ENCODE results near the gene LRRC32.

Gene LRRC32

DNA sequence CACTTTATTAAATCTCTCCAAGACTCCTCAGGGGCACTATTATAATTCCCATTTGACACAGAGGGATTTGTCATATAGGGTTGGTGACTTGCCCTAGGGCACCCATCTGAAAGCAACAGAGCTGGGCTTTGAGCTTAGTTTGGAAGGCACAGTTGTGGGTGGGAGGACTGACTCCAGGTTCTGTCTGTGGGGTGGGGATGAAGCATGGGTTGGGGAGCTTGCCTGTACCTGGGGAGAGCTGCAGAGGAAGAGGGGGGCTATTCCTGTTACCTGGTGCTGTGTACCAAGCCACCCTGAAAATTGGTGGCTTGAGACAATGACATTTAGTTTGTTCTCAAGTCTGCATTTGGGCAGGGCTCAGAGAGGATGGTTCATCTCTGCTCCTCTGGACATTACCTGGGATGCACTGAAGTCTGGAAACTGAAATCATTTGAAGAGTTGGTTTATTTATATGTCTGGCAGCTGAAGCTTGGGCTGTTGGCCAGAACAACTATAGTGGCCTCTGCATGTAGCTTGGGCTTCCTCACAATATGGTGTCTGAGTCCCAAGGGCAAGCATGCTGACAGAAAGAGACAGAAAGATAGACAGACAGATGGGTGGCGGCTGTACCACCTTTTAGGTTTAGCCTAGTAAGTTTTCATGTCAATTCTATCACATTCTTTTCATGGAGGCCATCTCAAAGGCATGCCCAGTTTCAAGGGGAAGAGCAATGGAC is 44.9 kb downstream of the LRRC32 start:
- DNase-seq = no peak
- H3K18ac ChIP-seq (ENCODE audit: low read depth in 1 of 2, low read length in 2 of 2) = no peak overlapping the region
- no peaks in the 10 kb centered on the region for H3K27me3 ChIP-seq (ENCODE audit: control insufficient read depth in 1 of 2, insufficient read depth in 1 of 2, low read length in 2 of 2)
- WGBS = 80% methylated on average over 1 of the region's 1 CpG
- no peak overlapping the region for H3K4me2 ChIP-seq (ENCODE audit: low read length, poor library complexity, severe bottlenecking)
- H3K4ac ChIP-seq (ENCODE audit: low read depth in 1 of 2, low read length in 2 of 2) = no peak overlapping the region
- no peak overlapping the region for H3K23ac ChIP-seq (ENCODE audit: low read length in 2 of 2)
- H2BK12ac ChIP-seq (ENCODE audit: low read length in 2 of 2) = no peak overlapping the region
- H3K9me3 ChIP-seq (ENCODE audit: control insufficient read depth, low read length) = peaks cover 11% of the 10 kb centered on the region
- H4K91ac ChIP-seq (ENCODE audit: low read length) = no peak overlapping the region
- no peak overlapping the region for H2AFZ ChIP-seq (ENCODE audit: low read depth, low read length)
- H2AK5ac ChIP-seq (ENCODE audit: low read length, severe bottlenecking) = no peak overlapping the region
- H2BK120ac ChIP-seq (ENCODE audit: low read depth, low read length) = no peak overlapping the region
- peak overlapping the region; percentile 44 for H2BK15ac ChIP-seq (ENCODE audit: low read depth, poor library complexity, severe bottlenecking)
- peaks cover 3% of the 10 kb centered on the region for H3K4me1 ChIP-seq (ENCODE audit: control insufficient read depth, insufficient read depth, low read depth, low read length)
- no peaks in the 10 kb centered on the region for H3K79me1 ChIP-seq (replicated peaks; ENCODE audit: low read length, poor library complexity, severe bottlenecking)
- H3K4me3 ChIP-seq (ENCODE audit: insufficient read depth in 1 of 2, low read depth in 1 of 2, low read length in 2 of 2) = no peak overlapping the region
- H2BK5ac ChIP-seq (ENCODE audit: low read depth, low read length, poor library complexity, severe bottlenecking) = no peak overlapping the region
- H3K27ac ChIP-seq (ENCODE audit: low read length, poor library complexity, severe bottlenecking) = no peak overlapping the region
- no peak overlapping the region for H4K8ac ChIP-seq (ENCODE audit: low read length)
- no peak overlapping the region for H3K9ac ChIP-seq (ENCODE audit: low read length)
- H3K14ac ChIP-seq (ENCODE audit: low read length in 2 of 2) = no peak overlapping the region
- H3K36me3 ChIP-seq (ENCODE audit: control insufficient read depth in 1 of 2, insufficient read depth in 2 of 2, low read depth in 1 of 2, low read length in 2 of 2) = no peaks in the 10 kb centered on the region

DNA sequence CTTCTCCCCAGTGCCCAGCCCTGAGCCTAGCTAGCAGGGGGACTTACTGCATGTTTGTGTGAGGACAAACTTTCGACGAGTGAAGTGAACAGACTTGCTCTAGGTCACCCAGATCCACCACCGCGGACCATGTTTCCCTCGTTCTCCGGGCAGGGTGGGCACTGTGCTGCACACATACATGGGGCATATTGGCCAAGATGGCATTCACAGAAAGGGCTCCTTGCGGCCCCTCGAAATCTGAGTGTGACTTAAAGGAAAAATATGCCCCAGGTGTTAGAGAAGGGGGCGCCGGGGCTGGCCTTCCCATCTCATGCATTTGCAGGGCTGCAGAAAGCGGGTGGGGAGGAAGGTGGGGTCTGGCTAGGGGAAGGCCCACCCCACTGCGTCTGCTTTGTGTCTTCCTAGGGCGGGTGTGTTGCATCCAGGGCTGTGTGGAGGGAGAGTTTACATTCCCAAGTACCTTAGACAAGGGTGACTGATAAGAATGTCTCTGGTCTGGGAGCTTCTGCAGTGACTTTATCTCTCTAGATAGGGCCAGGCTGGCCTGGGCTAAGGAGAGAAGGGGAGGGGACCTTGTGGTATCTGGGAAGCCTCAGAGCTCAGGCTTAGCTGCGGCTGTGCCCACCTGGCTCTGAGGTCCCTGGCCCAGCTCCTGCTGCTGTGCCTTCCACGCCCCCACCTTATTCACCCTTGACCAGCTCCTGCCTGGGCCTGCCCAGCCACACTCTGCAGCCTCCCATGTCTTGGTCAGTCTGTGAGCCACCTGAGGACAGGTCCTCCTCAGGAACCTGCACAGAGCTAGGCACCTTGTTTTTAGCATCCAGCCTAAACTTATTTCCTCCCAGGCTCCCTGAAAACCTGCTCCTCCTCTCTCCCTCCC is 45.8 kb downstream of the LRRC32 start:
- no peaks in the 10 kb centered on the region for H3K36me3 ChIP-seq (ENCODE audit: control insufficient read depth in 1 of 2, insufficient read depth in 2 of 2, low read depth in 1 of 2, low read length in 2 of 2)
- H2AK5ac ChIP-seq (ENCODE audit: low read length, severe bottlenecking) = no peak overlapping the region
- peaks cover 11% of the 10 kb centered on the region for H3K9me3 ChIP-seq (ENCODE audit: control insufficient read depth, low read length)
- H2BK15ac ChIP-seq (ENCODE audit: low read depth, poor library complexity, severe bottlenecking) = peak overlapping the region; percentile 7
- H2BK12ac ChIP-seq (ENCODE audit: low read length in 2 of 2) = no peak overlapping the region
- H3K23ac ChIP-seq (ENCODE audit: low read length in 2 of 2) = no peak overlapping the region
- no peak overlapping the region for H3K27ac ChIP-seq (ENCODE audit: low read length, poor library complexity, severe bottlenecking)
- no peaks in the 10 kb centered on the region for H3K79me1 ChIP-seq (replicated peaks; ENCODE audit: low read length, poor library complexity, severe bottlenecking)
- no peak overlapping the region for H2BK5ac ChIP-seq (ENCODE audit: low read depth, low read length, poor library complexity, severe bottlenecking)
- no peak overlapping the region for H3K4me3 ChIP-seq (ENCODE audit: insufficient read depth in 1 of 2, low read depth in 1 of 2, low read length in 2 of 2)
- H3K18ac ChIP-seq (ENCODE audit: low read depth in 1 of 2, low read length in 2 of 2) = peak overlapping the region in 1 of 2 experiments; percentile 1
- H3K27me3 ChIP-seq (ENCODE audit: control insufficient read depth in 1 of 2, insufficient read depth in 1 of 2, low read length in 2 of 2) = no peaks in the 10 kb centered on the region
- no peak overlapping the region for H2BK120ac ChIP-seq (ENCODE audit: low read depth, low read length)
- H3K4ac ChIP-seq (ENCODE audit: low read depth in 1 of 2, low read length in 2 of 2) = no peak overlapping the region
- no peak for DNase-seq
- no peak overlapping the region for H2AFZ ChIP-seq (ENCODE audit: low read depth, low read length)
- WGBS = 65% methylated on average over 15 of the region's 15 CpGs
- no peak overlapping the region for H3K4me2 ChIP-seq (ENCODE audit: low read length, poor library complexity, severe bottlenecking)
- H4K91ac ChIP-seq (ENCODE audit: low read length) = no peak overlapping the region
- no peak overlapping the region for H3K9ac ChIP-seq (ENCODE audit: low read length)
- H3K4me1 ChIP-seq (ENCODE audit: control insufficient read depth, insufficient read depth, low read depth, low read length) = peaks cover 3% of the 10 kb centered on the region
- H3K14ac ChIP-seq (ENCODE audit: low read length in 2 of 2) = peak overlapping the region in 1 of 2 experiments; percentile 13
- H4K8ac ChIP-seq (ENCODE audit: low read length) = no peak overlapping the region

DNA sequence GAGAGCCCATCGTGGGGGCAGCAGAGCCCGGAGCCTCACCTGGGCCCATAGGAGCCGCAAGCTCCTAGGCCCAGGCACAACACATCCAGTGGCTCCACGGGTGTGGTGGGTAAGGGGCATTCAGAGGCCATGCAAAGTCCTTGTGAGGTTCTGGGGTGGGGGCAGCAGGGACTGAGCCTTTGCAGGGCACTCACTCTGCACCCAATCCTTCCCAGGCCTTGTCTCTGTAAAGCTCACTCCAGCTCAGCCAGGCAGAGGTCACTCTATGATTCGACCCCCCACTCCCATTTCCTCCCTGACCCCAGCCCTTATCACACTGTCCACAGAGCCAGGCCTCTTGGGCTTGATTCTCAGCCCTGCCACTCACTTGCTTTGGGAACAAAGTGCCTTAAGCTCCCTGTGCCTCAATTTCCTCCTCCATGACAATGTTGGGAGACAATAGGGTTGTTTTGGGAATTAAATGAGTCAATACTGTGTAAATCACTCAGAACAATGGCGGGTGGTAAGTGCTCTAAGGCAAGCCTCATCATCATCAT is 46.6 kb downstream of the LRRC32 start:
- H3K9ac ChIP-seq (ENCODE audit: low read length) = no peak overlapping the region
- H2BK15ac ChIP-seq (ENCODE audit: low read depth, poor library complexity, severe bottlenecking) = no peak overlapping the region
- H3K4me3 ChIP-seq (ENCODE audit: insufficient read depth in 1 of 2, low read depth in 1 of 2, low read length in 2 of 2) = no peak overlapping the region
- 64% methylated on average over 6 of the region's 6 CpGs for WGBS
- H4K91ac ChIP-seq (ENCODE audit: low read length) = no peak overlapping the region
- peak overlapping the region in 1 of 2 experiments; percentile 51 for H3K18ac ChIP-seq (ENCODE audit: low read depth in 1 of 2, low read length in 2 of 2)
- no peaks in the 10 kb centered on the region for H3K79me1 ChIP-seq (replicated peaks; ENCODE audit: low read length, poor library complexity, severe bottlenecking)
- H3K36me3 ChIP-seq (ENCODE audit: control insufficient read depth in 1 of 2, insufficient read depth in 2 of 2, low read depth in 1 of 2, low read length in 2 of 2) = no peaks in the 10 kb centered on the region
- H2AFZ ChIP-seq (ENCODE audit: low read depth, low read length) = no peak overlapping the region
- H3K4ac ChIP-seq (ENCODE audit: low read depth in 1 of 2, low read length in 2 of 2) = no peak overlapping the region
- peaks cover 11% of the 10 kb centered on the region for H3K9me3 ChIP-seq (ENCODE audit: control insufficient read depth, low read length)
- no peak overlapping the region for H3K14ac ChIP-seq (ENCODE audit: low read length in 2 of 2)
- no peak overlapping the region for H3K23ac ChIP-seq (ENCODE audit: low read length in 2 of 2)
- no peak overlapping the region for H2BK12ac ChIP-seq (ENCODE audit: low read length in 2 of 2)
- H2BK5ac ChIP-seq (ENCODE audit: low read depth, low read length, poor library complexity, severe bottlenecking) = no peak overlapping the region
- no peak overlapping the region for H3K27ac ChIP-seq (ENCODE audit: low read length, poor library complexity, severe bottlenecking)
- H3K4me2 ChIP-seq (ENCODE audit: low read length, poor library complexity, severe bottlenecking) = no peak overlapping the region
- no peak overlapping the region for H4K8ac ChIP-seq (ENCODE audit: low read length)
- H3K27me3 ChIP-seq (ENCODE audit: control insufficient read depth in 1 of 2, insufficient read depth in 1 of 2, low read length in 2 of 2) = no peaks in the 10 kb centered on the region
- H3K4me1 ChIP-seq (ENCODE audit: control insufficient read depth, insufficient read depth, low read depth, low read length) = peaks cover 3% of the 10 kb centered on the region
- no peak overlapping the region for H2AK5ac ChIP-seq (ENCODE audit: low read length, severe bottlenecking)
- DNase-seq = no peak
- no peak overlapping the region for H2BK120ac ChIP-seq (ENCODE audit: low read depth, low read length)

Measured in mesenchymal stem cell (in vitro differentiated cells and primary cell).